Keratinocyte (primary cell): ENCODE data around the gene PARN. TPM values are rescaled to one million over a fixed set of nuclear protein-coding genes. Genes with fewer than 3 reads are reported as not detected.

Experiments
- DNase-seq: peaks from one replicate; pipeline ENCODE4 v3.0.0-alpha.2; 2011; ENCODE audit warnings: low read depth, missing footprints, low spot score
- FAIRE-seq: peaks from 2 replicates; lab custom pipeline; 2011; peaks lifted over from hg19 to GRCh38; lab: Jason Lieb, UNC
- H2AFZ ChIP-seq: 2 replicates; pipeline ENCODE4 v1.6.0; 2012; ENCODE audit warnings: low read length, control low read depth, inconsistent platforms; ENCODE audit not compliant: control insufficient read depth
- H3K27ac ChIP-seq: 2 replicates; pipeline ENCODE4 v1.5.1; 2011; ENCODE audit warnings: low read length; ENCODE audit not compliant: control insufficient read depth, insufficient read depth
- H3K27me3 ChIP-seq: 3 replicates; pipeline ENCODE4 v1.6.0; 2011; ENCODE audit warnings: low read length; ENCODE audit not compliant: control insufficient read depth, insufficient read depth; ENCODE audit errors: extremely low read depth
- H3K36me3 ChIP-seq, 2 experiments: 2 replicates in 1 of 2; 3 replicates in 1 of 2; pipeline ENCODE4 v1.5.1; 2011; ENCODE audit warnings: low read length in 2 of 2, mild to moderate bottlenecking in 1 of 2; ENCODE audit not compliant: control insufficient read depth in 2 of 2, insufficient read depth in 2 of 2; ENCODE audit errors: extremely low read depth in 1 of 2
- H3K4me1 ChIP-seq: 3 replicates; pipeline ENCODE4 v1.5.1; 2011; ENCODE audit warnings: low read length; ENCODE audit not compliant: control insufficient read depth, insufficient read depth; ENCODE audit errors: extremely low read depth
- H3K4me2 ChIP-seq: 3 replicates; pipeline ENCODE4 v1.6.0; 2011; ENCODE audit warnings: low read depth, low read length; ENCODE audit not compliant: control insufficient read depth, insufficient read depth; ENCODE audit errors: extremely low read depth
- H3K4me3 ChIP-seq, 3 experiments: fragments of 200-600 bp in 1 of 3; sonication (generic) in 1 of 3; 2 replicates in 2 of 3; 3 replicates in 1 of 3; pipeline ENCODE4 v1.5.1; 2011 to 2016; ENCODE audit warnings: low read length in 3 of 3, mild to moderate bottlenecking in 3 of 3, control low read depth in 2 of 3, inconsistent platforms in 1 of 3, low read depth in 1 of 3, mixed read lengths in 1 of 3, mixed run types in 1 of 3, moderate library complexity in 1 of 3; ENCODE audit not compliant: control insufficient read depth in 2 of 3, insufficient read depth in 2 of 3; ENCODE audit errors: extremely low read depth in 1 of 3
- H3K79me2 ChIP-seq: 2 replicates; pipeline ENCODE4 v1.6.0; 2012; ENCODE audit warnings: low read length; ENCODE audit not compliant: control insufficient read depth, insufficient read depth
- H3K9ac ChIP-seq: 3 replicates; pipeline ENCODE4 v1.6.0; 2011; ENCODE audit warnings: low read length; ENCODE audit not compliant: control insufficient read depth, insufficient read depth; ENCODE audit errors: extremely low read depth
- H3K9me1 ChIP-seq: 3 replicates; pipeline ENCODE4 v1.6.0; 2011; ENCODE audit warnings: low read length; ENCODE audit not compliant: control insufficient read depth, insufficient read depth; ENCODE audit errors: extremely low read depth
- H3K9me3 ChIP-seq: 2 replicates; pipeline ENCODE4 v1.5.1; 2012; ENCODE audit warnings: low read depth, low read length; ENCODE audit not compliant: control insufficient read depth
- H4K20me1 ChIP-seq: 3 replicates; pipeline ENCODE4 v1.6.0; 2011; ENCODE audit warnings: low read length; ENCODE audit not compliant: control insufficient read depth, insufficient read depth; ENCODE audit errors: extremely low read depth
- EZH2 ChIP-seq: IDR thresholded peaks from one replicate; pipeline ENCODE4 v1.6.1; 2012; ENCODE audit warnings: inconsistent platforms, mild to moderate bottlenecking, low read length, moderate library complexity
- dilution Hi-C: fragments of 300-500 bp; cut with MboI; formaldehyde crosslinking; loops from one replicate; pipeline ENCODE4 v1.7.0; 2020; ENCODE audit warnings: low sequenced_read_pairs; ENCODE audit not compliant: extremely low pct_ligation_motif_present
- polyA plus RNA-seq, 5 experiments: library from polyadenylated mRNA; depleted of rRNA in 3 of 5; stranded (reverse) in 3 of 5; stranded (forward) in 1 of 5; unstranded in 1 of 5; fragments of >200 nt; gene quantifications; 1 replicate in 1 of 5; 2 replicates in 3 of 5; 3 replicates in 1 of 5; pipeline versions ENCODE4 v1.2.1 to v1.2.3, GENCODE V29; 2011 to 2012; ENCODE audit warnings: missing spikeins in 2 of 5, low read depth in 1 of 5, low replicate concordance in 1 of 5
- TF ChIP-seq, protein P1 (sequence below), 3 experiments: IDR thresholded peaks in 1 of 3; conservative IDR thresholded peaks in 1 of 3; optimal IDR thresholded peaks in 1 of 3; 2 replicates in 2 of 3; 3 replicates in 1 of 3; pipeline versions ENCODE3 to v1.5.1; 2011; ENCODE audit warnings: low read length in 3 of 3, mild to moderate bottlenecking in 3 of 3, moderate library complexity in 2 of 3, control low read depth in 1 of 3, inconsistent platforms in 1 of 3; ENCODE audit not compliant: insufficient read depth in 2 of 3; ENCODE audit errors: extremely low read depth in 1 of 3

PARN gene
- polyA plus RNA-seq, 1 donor (not counting 4 experiments of a cell fraction or from before 2014, with no cell fraction given) = 40.8 TPM

GRCh38 chr16:14460726-14461125 lies 169.3 kb downstream of the PARN start:
- Histone ChIP-seq H3K9ac (no peak overlapping the region), H3K4me2 (no peak overlapping the region), H4K20me1 (no peaks in the 10 kb centered on the region), H3K9me3 (no peaks in the 10 kb centered on the region), H3K36me3 (peaks cover 3 to 6% of the 10 kb centered on the region in 2 experiments), H3K27me3 (no peaks in the 10 kb centered on the region), H3K9me1 (peaks cover 2% of the 10 kb centered on the region), H2AFZ (no peak overlapping the region), H3K79me2 (no peaks in the 10 kb centered on the region), H3K4me3 (no peak overlapping the region), H3K4me1 (peaks cover 6% of the 10 kb centered on the region), H3K27ac (no peak overlapping the region)
- no peak for FAIRE-seq
- dilution Hi-C loops = no loop called here
- no peak for TF ChIP-seq EZH2
- TF ChIP-seq, protein P1, sequence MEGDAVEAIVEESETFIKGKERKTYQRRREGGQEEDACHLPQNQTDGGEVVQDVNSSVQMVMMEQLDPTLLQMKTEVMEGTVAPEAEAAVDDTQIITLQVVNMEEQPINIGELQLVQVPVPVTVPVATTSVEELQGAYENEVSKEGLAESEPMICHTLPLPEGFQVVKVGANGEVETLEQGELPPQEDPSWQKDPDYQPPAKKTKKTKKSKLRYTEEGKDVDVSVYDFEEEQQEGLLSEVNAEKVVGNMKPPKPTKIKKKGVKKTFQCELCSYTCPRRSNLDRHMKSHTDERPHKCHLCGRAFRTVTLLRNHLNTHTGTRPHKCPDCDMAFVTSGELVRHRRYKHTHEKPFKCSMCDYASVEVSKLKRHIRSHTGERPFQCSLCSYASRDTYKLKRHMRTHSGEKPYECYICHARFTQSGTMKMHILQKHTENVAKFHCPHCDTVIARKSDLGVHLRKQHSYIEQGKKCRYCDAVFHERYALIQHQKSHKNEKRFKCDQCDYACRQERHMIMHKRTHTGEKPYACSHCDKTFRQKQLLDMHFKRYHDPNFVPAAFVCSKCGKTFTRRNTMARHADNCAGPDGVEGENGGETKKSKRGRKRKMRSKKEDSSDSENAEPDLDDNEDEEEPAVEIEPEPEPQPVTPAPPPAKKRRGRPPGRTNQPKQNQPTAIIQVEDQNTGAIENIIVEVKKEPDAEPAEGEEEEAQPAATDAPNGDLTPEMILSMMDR (optimal IDR thresholded peaks at IDR 0.05 in 1 of 3, IDR thresholded peaks at IDR 0.05 in 1 of 3, conservative IDR thresholded peaks at IDR 0.05 in 1 of 3; ENCODE audit: extremely low read depth in 1 of 3, insufficient read depth in 2 of 3, low read length in 3 of 3) = no peak
- DNase-seq = no peak

DNA sequence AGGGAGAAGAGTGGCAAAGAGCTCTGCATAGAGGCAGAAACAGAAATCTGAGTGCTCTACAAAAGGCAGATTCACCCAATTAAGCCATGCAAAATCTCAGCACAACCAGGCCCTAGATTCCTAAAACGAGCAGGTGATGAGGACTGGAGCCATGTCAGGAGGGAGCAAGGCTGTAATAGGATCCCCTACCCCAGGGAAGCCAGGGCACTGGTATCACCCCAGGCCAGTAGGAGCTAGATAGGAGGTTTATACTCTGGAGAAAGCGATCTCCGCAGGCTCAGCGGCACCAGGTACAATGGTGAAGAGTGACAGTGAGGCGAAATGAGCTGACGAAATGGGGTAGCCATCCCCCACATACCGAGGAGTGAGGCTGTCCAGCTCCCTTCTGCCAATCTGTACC lies 171.5 kb downstream of the PARN start:
- no peak overlapping the region for H3K4me2 ChIP-seq
- no peaks in the 10 kb centered on the region for H3K79me2 ChIP-seq
- H3K9ac ChIP-seq = no peak overlapping the region
- no peak overlapping the region for H3K4me3 ChIP-seq
- dilution Hi-C loops = no loop called here
- no peaks in the 10 kb centered on the region for H3K27me3 ChIP-seq
- FAIRE-seq (no peak), DNase-seq (no peak)
- H3K36me3 ChIP-seq = peaks cover 0 to 6% of the 10 kb centered on the region in 2 experiments
- H3K9me1 ChIP-seq = peaks cover 2% of the 10 kb centered on the region
- no peak overlapping the region for H2AFZ ChIP-seq
- H3K27ac ChIP-seq = no peak overlapping the region
- H4K20me1 ChIP-seq = no peaks in the 10 kb centered on the region
- peaks cover 9% of the 10 kb centered on the region for H3K4me1 ChIP-seq
- H3K9me3 ChIP-seq = no peaks in the 10 kb centered on the region
- TF ChIP-seq EZH2 = no peak
- TF ChIP-seq, protein P1 (optimal IDR thresholded peaks at IDR 0.05 in 1 of 3, IDR thresholded peaks at IDR 0.05 in 1 of 3, conservative IDR thresholded peaks at IDR 0.05 in 1 of 3; ENCODE audit: extremely low read depth in 1 of 3, insufficient read depth in 2 of 3, low read length in 3 of 3) = no peak
